NCI-H1694 treated with DMSO at 0.1 percent for 48 hours (cell line): ENCODE measurements around the gene ALX4.

Source experiments
- DNase-seq: peaks from one replicate; lab custom pipeline; 2025; lab: John Stamatoyannopoulos, UW

The ALX4 gene

DNA sequence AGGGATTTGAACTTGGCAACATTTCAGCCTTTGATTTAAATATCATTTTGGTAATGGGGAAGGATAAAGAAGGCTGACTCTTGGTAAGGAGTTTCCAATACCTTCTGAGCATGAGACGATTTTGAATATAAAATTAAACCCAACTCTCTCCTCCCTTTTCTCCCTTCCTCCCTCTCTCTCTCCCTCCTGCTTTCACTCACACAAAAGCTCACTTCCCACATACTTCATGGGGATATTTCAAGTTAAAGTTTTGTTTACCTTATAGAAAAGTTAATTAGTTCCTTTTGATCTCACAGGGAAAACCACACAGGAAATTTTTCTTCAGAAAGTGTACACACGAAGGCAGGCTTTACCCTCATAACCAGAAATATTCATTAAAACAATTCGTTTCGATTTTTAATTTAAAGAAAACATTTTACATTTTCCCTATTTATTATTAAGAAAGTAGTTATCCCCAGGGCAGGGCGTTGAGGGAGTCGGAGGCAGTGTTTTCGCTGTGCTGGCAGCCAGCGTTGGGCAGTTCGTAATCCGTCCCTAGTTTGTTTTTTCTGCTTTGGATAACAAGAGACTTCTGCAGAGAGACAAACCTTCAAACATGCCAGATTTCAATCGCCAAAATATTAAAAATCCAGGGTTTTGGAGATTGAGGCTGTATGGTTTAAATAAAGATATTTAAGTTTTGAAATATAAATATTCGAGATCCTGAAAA, 25.3 kb upstream of the ALX4 start:
- DNase-seq = no peak

DNA sequence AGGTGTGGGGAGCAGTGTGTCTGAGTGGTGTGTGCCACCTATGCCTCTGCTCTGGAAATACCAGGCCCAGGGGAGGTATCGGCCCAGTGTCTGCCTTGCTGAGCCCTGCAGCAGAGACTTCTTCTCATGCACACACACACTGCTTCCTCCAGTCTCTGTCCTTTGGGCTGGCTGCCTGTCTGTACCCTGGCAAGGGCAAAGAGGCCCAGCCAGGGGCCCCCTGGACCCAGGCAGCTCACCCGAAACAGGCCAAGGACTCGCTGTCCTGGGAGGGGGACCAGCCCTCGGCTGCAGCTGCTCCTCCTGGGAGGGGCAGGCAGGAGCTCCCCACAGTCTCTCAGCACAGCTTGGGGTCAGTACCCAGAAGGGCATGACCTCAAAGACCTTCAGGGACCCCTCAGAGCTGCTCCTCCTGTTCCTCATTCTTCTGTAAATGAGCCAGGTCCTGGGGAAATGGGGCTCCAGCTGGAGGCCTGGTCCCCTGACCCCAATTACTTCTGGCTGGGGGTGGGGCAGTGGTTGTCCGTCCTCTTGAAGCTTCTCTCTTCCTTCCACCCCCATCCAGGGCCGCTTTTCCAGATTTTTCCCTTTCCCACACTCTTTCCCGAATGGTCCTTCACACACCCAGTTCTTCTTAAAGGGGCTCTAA, 24.5 kb upstream of the ALX4 start:
- DNase-seq = no peak

DNA sequence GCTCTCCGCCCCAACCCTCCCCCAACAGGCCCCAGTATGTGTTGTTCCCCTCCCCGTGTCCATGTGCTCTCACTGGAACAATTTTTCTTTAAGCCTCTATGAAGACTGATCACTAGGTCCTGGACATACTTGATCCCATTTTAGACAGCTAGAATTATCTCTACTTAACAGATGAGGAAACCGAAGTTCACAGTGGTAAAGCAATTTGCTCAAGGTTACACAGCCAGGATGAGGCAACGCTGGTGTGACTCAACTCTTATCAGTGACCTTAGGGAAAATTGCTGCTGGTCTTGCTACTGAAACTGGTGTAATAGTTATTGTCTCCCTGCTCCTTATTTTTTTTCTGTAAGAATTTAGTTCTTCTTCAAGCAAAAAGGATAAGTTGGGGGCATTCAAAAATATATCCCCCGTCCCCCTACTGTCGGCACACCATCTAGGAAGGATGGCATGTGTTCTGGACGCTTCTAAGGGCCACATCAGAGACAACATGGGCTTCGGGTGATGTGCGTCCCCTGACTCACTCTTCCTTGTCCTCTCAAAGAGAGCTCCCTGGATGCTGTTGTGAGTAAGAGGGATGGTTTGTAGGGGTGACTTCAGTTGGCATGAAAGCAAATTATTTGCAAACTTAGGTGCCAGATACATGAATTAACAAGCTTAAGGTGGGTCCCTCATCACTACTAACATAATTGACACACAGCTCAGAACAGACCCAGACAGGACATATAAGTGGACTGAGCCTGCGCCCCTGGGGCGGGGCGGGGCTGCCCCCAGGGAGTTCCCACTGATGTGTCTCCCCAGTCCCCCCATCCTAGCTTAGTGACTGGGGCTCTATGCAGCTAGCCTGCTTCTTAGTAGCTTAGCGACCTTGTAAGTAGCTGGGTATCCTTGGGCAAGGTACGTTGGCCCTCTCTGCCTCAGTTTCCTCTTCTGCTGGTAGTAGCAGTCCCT, 23.6 kb upstream of the ALX4 start:
- DNase-seq = no peak

DNA sequence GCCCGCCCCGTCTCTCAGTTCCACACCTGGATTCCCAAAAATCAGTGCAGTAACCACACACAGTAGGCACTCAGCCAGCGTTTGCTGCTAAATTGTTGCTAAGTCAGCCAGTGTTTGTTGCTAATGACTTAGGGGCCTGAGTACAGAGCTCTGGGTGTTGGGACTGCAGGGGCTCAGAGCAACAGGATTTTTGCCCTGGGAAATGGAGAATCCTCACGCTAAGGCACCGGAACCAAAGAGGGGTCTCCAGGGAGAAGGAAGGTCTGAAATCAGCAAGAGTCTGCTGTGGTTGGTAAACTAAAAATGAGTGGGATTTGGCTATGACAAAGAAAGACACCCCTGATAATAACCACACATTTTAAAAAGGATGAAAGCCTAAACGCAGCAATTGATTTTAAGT, 22.7 kb upstream of the ALX4 start:
- no peak for DNase-seq

DNA sequence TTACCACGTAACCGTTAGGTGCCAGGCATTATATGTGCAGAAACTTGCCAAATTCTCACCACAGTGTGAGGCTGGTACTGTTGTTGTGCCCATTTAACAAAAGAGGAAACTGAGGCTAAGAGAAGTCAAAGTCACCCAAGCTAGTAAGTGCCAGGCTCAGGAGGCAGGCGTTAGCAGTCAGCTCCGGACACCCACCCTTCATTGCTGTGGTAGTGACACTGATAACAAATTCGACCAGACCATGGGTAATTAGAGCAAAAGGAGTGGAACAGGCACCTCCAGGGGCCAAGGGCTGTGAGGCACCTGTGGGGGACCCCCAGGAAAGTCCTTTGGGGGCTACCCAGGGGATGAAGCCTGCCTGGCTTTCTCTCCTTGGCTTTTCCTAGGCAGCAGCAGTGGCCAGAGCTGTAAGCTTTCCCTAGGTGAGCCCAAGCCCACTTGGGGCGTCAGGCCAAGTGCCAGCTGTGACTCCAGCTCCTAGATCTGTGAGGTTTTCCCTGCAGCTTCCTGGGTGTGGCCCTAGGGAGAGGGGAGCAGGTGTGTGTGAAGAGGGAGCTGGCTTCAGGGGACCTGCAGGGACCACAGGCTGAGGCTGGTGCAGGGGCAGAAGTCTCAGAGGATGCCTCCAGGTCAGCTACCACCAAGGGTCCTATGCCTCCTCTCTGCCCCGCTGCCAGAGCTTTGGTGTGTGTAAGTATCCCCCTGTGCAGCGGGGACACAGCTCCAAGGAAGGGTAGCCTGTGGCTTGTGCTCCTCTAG, 19.7 kb upstream of the ALX4 start:
- DNase-seq = no peak

DNA sequence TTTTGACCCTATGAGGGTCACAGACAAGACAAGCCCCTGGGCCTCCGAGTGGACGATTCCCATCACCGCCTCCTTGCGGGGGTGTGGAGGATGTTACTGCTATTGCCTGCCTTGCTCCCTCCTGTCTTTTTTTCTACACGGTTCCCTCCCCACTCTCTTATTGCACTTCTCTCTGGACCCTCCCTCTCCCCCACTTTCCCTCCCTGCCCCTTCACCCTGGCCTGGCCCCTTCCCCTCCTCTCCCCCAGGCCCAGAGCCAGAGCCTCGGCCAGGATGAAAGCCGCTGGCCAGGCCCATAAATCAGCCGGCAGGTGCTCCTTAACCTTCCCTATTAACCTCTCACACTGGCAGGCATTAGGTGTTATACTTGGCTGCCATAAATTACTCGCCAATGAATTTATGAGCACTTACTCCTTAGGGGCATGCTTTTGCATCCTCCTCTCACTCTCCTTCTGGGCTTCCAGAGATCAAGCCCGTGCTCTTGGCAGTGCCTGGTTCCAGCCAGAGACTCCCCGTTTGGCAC, 18.3 kb upstream of the ALX4 start:
- no peak for DNase-seq

DNA sequence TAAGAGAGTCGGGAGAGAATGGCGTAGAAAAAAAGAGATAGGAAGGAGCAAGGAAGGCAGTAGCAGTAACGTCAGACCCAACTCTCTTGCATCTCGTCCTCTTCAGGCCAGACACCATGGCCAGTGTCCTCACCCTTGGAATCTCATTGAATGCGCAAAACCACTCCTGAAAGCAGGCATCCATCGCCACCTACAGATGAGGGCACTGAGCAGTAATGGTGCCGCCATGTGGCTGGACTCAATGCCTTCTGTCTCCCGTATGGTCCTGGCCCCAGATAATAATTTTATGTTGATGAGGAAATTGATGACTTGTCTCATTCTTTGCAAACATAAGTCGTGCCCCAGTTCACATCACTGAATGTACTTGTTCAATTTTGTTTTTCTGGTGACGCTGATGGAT, 17.8 kb upstream of the ALX4 start:
- DNase-seq = no peak

DNA sequence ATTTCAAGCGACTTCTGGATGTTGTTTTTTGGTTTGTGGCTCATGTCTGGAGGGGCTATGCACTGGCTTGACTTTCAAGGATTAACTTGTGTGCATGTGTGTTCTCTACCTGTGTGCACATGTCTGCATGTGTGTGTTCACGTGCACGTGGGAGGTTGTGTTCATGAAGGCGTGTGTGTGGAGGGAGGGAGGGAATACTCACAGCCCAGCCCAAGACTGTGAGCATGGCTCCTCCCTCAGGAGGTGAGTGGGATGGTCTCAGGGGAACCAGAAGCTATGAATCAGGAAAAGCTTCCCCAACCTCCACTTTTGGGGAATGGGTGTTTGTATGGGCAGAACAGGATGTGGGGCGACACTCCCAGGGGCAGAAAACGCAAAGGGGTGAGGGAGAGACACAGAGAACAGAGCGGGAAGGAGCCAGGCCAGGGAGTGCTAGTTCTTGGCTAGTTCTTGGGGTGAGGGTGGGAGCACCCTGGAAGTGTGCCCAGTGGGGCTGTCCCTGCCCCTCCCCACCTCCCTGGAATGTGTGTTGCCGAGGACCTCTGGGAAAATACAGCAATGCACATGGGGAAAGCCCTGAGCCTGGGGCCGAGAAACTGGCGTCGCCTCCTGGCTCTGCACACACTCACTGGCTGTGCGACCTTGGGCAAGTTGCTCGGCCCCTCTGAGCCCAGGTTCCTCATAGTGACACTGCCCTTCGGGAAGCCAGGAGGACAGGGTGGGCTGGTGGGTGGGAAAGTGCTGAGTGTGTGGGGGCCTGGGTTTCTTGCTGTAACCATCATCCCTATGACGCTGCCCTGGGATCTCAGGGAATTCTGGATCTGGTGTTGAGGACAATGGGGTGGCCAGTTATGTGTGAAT, 16.9 kb upstream of the ALX4 start:
- DNase-seq = no peak

DNA sequence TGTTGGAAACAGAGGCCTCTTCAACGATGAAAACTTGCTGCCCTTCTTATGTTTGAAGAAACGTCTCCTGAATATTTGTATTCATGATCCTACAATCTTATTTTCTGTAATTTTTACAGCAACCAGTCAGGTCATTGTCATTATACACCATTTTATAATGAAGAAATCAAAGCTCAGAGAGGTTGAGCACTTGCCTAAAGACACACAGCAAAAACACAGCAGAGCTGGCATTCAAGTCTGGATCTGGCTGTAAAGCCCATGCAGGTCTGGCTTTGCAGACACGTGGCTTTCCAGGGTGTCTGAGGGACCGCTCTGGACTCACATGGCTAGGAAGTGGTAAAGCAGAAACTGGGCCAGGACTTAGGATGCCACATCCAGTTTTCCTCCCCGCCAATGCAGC, 15.8 kb upstream of the ALX4 start:
- DNase-seq = no peak

DNA sequence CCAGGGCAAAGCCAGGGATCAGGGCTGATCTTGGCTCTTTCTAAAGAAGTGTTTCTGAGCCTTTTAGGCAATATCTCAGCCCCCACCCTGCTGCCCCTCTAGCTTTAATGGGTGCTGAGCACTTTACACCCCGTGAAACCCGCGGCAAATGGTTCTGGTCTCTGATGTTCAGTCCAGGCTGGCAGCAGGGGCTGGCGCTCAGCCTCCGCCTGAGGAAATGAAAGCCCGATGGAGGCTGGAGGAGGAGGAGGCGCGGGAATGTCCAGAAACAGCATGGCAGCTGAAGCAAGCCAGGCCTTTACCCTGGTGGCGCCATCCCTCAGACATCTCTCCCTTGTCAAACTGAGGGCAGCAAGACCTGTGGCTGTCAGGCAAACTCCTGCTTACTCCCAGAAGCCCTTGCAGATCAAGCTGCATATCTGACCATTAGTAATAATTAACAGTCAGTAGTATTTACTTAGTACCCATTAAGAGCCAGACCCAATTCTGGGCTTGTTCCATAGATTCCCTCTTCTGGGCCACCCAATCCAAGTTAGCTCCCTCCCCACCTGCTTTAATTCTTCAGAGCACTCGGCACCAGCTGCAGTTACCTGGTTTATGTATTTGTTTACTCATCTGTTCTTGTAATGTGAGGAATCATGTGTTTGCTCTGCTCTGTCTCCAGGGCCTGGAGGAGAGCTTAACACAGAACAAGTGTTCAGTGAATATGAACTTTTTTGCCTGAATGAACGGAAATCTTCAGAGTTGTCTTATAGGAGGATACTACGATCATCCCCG, 15.0 kb upstream of the ALX4 start:
- no peak for DNase-seq

DNA sequence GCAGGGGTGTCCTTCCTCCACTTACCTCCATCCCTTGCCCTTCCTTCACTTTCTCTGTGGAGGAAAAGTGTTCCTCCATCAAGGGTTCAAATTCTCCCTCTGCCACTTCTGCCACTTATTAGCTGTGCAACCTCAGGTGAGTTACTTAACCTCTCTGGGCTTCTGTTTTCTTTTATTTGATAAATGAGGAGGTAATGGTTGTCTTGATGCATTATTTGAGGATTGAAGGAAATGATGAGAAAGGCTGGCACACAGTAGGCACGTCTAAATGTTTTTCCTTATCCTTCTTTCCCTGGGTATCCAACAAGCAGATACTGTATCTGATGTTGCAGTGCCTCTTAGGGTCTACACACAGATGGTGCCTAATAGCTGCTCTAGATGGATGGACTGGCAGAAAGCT, 14.3 kb upstream of the ALX4 start:
- DNase-seq = no peak

DNA sequence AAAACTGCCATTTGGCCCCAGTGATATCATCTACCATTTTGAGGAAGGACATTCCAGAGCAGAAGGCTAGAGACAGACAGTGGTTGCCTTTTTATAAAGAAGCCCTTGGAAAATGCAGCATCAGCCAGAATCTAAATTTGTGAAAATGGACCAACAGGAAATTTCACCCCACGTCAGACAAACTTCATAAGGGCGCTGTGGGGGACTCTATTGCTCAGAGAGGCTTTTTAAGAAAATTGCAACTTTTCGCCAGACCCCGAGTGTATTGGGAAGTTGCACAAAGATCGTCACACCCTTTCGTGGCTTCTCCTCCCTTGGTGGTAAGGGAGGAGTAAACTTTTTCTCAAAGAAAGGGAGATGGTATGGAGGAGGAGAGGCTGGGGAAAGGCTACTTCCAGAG, 12.3 kb upstream of the ALX4 start:
- no peak for DNase-seq

DNA sequence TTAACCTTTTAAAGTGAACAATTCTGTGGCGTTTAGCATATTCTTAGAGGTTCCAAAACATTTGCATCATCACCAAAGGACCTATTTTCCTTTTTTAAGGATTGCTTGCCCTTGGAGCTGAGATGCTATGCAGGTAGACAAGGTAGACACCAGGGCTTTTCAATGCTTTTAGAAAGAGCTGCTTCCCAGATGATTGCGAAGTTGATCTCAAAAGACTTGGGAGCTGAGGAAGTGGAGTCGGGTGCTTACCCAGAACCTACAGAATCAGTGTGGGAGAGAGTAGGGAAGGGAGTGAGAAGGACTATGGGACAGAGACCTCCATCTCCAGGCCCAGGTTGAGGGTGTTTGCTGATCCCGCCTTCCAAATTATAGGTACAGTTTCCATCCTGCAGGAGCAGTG, 11.1 kb upstream of the ALX4 start:
- DNase-seq = no peak

DNA sequence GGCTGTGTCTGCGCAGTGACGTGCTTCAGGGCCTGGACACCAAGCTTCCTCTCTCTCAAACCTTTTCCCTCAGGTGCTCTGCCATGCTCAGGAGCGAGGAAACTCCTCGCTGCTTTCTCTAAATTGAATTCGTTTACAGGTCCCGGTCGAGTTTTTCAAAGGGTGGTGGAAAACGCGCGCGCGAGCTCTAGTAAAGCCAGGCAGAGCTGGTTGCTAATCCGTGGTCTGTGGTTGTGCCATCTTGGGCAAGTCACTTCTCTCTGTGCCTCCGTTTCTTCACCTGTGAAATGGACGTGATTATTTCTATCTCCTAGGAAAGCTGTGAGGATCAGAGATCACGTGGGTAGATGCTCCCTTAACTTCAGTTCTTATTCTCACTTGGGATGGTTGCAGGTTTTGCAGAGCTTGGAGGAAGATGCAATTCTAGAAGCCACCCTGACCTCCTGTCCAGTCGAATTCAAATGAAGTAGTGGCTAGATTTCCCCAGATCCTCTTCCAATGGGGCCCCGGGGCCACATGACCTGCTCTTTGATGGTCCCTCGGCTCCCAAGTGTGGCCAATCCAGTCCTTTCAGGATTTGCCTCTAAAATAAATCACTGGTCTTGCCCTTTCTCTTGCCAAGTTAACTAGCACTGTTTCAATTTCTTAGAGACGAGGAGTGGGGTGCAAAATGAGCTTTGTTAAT, 10.5 kb upstream of the ALX4 start:
- DNase-seq = no peak

DNA sequence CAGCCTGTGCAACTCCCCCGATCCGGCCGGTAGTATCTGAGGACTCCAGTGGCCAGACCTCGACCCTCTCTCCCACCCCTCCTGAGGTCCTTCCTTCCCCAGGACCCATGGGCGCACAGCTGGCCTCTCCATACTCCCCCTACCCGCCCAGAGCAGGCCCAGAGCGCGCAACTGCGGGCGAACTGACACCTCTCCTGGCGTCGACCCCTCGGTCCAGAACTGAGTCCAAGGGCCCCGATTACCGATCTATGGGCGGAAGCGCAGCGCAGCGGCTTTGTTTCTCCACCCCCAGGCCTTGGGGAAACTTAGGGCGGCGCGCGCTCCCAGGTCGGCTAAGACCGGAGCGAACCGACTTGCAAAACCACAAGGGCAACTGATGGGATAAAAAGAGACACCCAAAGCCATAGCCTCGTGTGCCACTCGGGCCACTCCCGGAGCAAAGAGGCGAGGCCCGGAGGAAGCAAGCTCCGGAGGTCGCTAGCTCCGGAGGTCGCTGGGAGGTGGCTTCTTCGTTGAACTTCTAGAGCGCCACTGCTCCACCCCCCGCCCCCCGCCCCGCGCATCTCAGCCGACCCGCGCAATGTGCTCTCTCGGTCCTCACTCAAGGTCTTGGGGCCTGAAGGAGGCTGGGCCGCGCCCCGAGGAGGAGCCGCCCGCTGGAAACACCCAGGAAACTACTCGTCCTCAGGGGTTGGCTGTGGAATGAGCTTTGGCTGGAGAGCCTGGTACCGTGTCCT, 9.8 kb upstream of the ALX4 start:
- no peak for DNase-seq

DNA sequence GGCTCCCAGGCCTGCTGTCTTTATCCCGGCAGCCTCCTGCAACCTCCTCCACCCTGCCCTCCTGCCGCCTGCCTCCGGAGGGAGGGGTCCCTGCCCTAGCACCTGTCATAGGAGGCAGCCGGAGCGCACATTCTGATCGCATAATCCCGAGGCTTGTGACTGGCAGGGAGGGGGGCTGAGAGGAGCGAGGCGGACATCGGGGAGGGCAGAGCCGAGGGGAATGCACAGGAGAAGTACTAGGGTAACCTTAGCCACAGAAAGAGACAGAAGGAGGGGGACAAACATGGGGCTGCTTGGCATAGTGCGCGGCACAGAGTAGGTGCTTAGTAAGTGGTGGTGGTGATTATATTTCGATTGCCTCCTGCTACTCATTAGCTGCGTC, 9.2 kb upstream of the ALX4 start:
- no peak for DNase-seq

DNA sequence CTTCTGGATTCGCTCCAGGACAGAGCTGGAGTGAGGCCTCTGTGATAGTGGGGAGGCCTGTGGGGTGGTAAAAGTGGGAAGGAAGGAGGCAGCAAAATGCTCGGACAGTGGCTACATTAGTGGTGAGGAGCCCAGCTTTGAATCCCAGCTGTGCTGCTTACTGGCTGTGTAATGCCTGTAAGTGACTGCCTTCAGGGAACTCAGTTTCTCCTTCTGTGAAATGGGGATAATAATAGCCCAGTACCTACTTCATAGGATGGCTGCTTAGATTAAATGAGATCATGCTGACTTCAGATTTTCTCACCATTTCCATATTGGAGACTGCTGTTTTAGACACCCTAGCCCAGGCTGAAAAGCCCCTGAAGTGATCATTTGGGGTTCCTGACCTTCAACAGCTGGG, 8.4 kb upstream of the ALX4 start:
- no peak for DNase-seq

DNA sequence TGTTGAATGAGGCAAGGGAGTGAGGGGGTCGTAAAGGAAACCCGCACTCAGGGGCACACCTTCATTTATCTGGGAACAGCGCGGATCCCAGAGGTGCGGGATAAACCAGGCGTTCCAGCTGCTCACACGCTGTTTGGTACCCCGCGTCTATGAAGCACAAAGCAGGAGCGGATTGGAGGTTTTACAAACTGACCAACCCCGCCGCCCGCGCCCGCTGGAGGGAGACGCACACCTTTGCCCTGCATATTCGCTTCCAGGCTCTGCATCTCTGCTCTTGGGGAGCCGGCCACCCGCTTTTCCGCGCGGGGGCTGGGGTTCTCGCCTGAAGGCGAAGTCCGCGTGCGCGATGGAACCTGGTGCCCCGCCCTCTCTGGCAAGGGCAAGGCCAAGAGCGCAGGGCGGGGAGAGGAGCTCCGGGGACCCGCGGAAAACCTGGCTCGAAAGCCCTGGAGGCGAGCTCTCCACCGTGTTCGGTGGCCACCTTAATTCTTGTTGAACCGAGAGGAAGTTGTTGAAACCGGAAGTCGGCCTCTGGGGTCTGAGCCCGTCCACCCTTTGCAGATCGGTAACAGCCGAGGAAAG, 6.8 kb upstream of the ALX4 start:
- DNase-seq = no peak
